GM12878 (cell line): ENCODE measurements around the gene IQCF2. TPM values are rescaled to one million over a fixed set of nuclear protein-coding genes. Genes with fewer than 3 reads are reported as not detected.

Experiments
- ATAC-seq: fragments of 200-7000 bp; cut with Tn5 transposase; 3 replicates; pipeline ENCODE4 v1.9.1; 2020; ENCODE audit warnings: mild to moderate bottlenecking, moderate library complexity
- BruUV-seq: library from RNA; stranded (reverse); fragments of 400-500 nt; replicated peaks from 2 replicates; lab custom pipeline; 2021; lab: Mats Ljungman, UMichigan
- CTCF ChIA-PET: fragments of 300-600 bp; sonication (Branson Sonifier 250); formaldehyde crosslinking; extraction: SDS; loops from one replicate; lab custom pipeline; 2021; ENCODE audit warnings: inconsistent platforms; lab: Yijun Ruan, JAX
- POLR2A ChIA-PET: fragments of 350-600 bp; formaldehyde crosslinking; extraction: SDS; loops from one replicate; lab custom pipeline; 2021; ENCODE audit warnings: inconsistent platforms; lab: Charles Lee
- RAD21 ChIA-PET: fragments of 300-600 bp; sonication (Branson Sonifier 250); formaldehyde crosslinking; loops from one replicate; lab custom pipeline; 2023; ENCODE audit warnings: antibody characterized with exemption; ENCODE audit not compliant: unreplicated experiment; lab: Charles Lee
- SMC1A ChIA-PET: fragments of 300-600 bp; sonication (Branson Sonifier 250); formaldehyde crosslinking; loops from one replicate; lab custom pipeline; 2023; ENCODE audit not compliant: unreplicated experiment, uncharacterized antibody; lab: Charles Lee
- DNase-seq: peaks from one replicate; pipeline ENCODE4 v3.0.0-alpha.2; 2011; ENCODE audit warnings: low read depth, low spot score
- FAIRE-seq: peaks from 3 replicates; lab custom pipeline; 2011; peaks lifted over from hg19 to GRCh38; lab: Jason Lieb, UNC
- H2AFZ ChIP-seq: 2 replicates; pipeline ENCODE4 v1.6.0; 2011; ENCODE audit warnings: low read depth, low read length, control low read depth; ENCODE audit not compliant: control insufficient read depth
- H3K27ac ChIP-seq: 2 replicates; pipeline ENCODE4 v1.5.1; 2011; ENCODE audit warnings: control low read depth; ENCODE audit not compliant: control insufficient read depth, insufficient read depth
- H3K27me3 ChIP-seq, 2 experiments: replicated peaks in 1 of 2; 2 replicates each; pipeline versions ENCODE4 v1.6.0 to v1.6.1; 2011; ENCODE audit warnings: low read length in 1 of 2; ENCODE audit not compliant: control insufficient read depth in 2 of 2, insufficient read depth in 2 of 2
- H3K36me3 ChIP-seq, 2 experiments: 2 replicates each; pipeline ENCODE4 v1.5.1; 2011; ENCODE audit warnings: low read length in 1 of 2; ENCODE audit not compliant: control insufficient read depth in 2 of 2, insufficient read depth in 2 of 2
- H3K4me1 ChIP-seq: 2 replicates; pipeline ENCODE4 v1.6.1; 2011; ENCODE audit warnings: mild to moderate bottlenecking, low read length, moderate library complexity, mixed read lengths; ENCODE audit not compliant: control insufficient read depth, insufficient read depth
- H3K4me2 ChIP-seq: 2 replicates; pipeline ENCODE4 v1.6.0; 2011; ENCODE audit warnings: control low read depth; ENCODE audit not compliant: control insufficient read depth, insufficient read depth
- H3K4me3 ChIP-seq: fragments of 200-600 bp; sonication (generic); 2 replicates; pipeline ENCODE4 v1.5.1; 2016
- H3K79me2 ChIP-seq: 2 replicates; pipeline ENCODE4 v1.6.0; 2011; ENCODE audit warnings: low read length; ENCODE audit not compliant: control insufficient read depth, insufficient read depth
- H3K9ac ChIP-seq: 2 replicates; pipeline ENCODE4 v1.8.0; 2011; ENCODE audit warnings: low read length, control low read depth, mixed read lengths; ENCODE audit not compliant: control insufficient read depth, insufficient read depth
- H3K9me3 ChIP-seq: replicated peaks from 3 replicates; pipeline ENCODE4 v1.5.1; 2011; ENCODE audit warnings: mild to moderate bottlenecking, low read length; ENCODE audit not compliant: control insufficient read depth, insufficient read depth
- H4K20me1 ChIP-seq: 2 replicates; pipeline ENCODE4 v1.6.0; 2011; ENCODE audit not compliant: control insufficient read depth, insufficient read depth
- CBFB ChIP-seq: IDR thresholded peaks from 2 replicates; pipeline ENCODE4 v1.6.1; 2016; ENCODE audit warnings: antibody characterized with exemption, low read depth
- CREM ChIP-seq: IDR thresholded peaks from 2 replicates; pipeline ENCODE4 v1.6.1; 2014; ENCODE audit warnings: antibody characterized with exemption, low read depth
- HDGF ChIP-seq: fragments of 450-650 bp; IDR thresholded peaks from 2 replicates; pipeline ENCODE4 v1.6.1; 2016; ENCODE audit warnings: antibody characterized with exemption
- IKZF2 ChIP-seq, 2 experiments: fragments of 450-650 bp; IDR thresholded peaks; 2 replicates each; pipeline ENCODE4 v1.6.1; 2017; ENCODE audit warnings: mild to moderate bottlenecking in 2 of 2, moderate library complexity in 2 of 2
- IRF4 ChIP-seq: IDR thresholded peaks from 2 replicates; pipeline ENCODE4 v1.6.1; 2011; ENCODE audit warnings: low read depth, low read length
- PML ChIP-seq: IDR thresholded peaks from 2 replicates; pipeline ENCODE4 v1.6.1; 2012; ENCODE audit warnings: low read length, inconsistent platforms
- RAD51 ChIP-seq: fragments of 450-650 bp; IDR thresholded peaks from 2 replicates; pipeline ENCODE4 v1.6.1; 2016; ENCODE audit warnings: moderate library complexity, mild to moderate bottlenecking, inconsistent platforms
- SMAD1 ChIP-seq: fragments of 450-650 bp; IDR thresholded peaks from 2 replicates; pipeline ENCODE4 v1.6.1; 2018; ENCODE audit warnings: mild to moderate bottlenecking, low read depth; ENCODE audit not compliant: partially characterized antibody
- SUPT20H ChIP-seq: IDR thresholded peaks from 2 replicates; pipeline ENCODE4 v1.6.1; 2011; ENCODE audit warnings: low read depth, mild to moderate bottlenecking, low read length, moderate library complexity, borderline replicate concordance; ENCODE audit not compliant: control insufficient read depth
- TARDBP ChIP-seq: IDR thresholded peaks from 2 replicates; pipeline ENCODE4 v1.6.1; 2016; ENCODE audit warnings: borderline replicate concordance
- TCF12 ChIP-seq: IDR thresholded peaks from 2 replicates; pipeline ENCODE4 v1.6.1; 2011; ENCODE audit warnings: low read depth, mild to moderate bottlenecking, low read length
- ZBED1 ChIP-seq: IDR thresholded peaks from 2 replicates; pipeline ENCODE4 v1.6.1; 2016; ENCODE audit warnings: borderline replicate concordance
- WGBS: methylation state at CpG from one replicate; pipeline ENCODE4 v1.1.6; 2016; ENCODE audit warnings: low lambda C conversion rate; ENCODE audit not compliant: insufficient replicate concordance, insufficient coverage; ENCODE audit errors: missing lambda C conversion rate; 5-methylcytosine and 5-hydroxymethylcytosine counted together
- in situ Hi-C: fragments of 300-500 bp; cut with MboI; formaldehyde crosslinking; loops from 9 replicates; pipeline ENCODE4 v1.14.3; 2018; ENCODE audit warnings: mixed read lengths
- intact Hi-C: fragments of 100-400 bp; cut with micrococcal nuclease; formaldehyde crosslinking; loops from one replicate; pipeline ENCODE4 v1.14.2; 2022; ENCODE audit not compliant: unreplicated experiment
- polyA plus RNA-seq, 11 experiments: library from polyadenylated mRNA; depleted of rRNA in 4 of 11; unstranded in 6 of 11; stranded (reverse) in 5 of 11; fragments of >200 nt; fragmentation: Nextera tagmentation in 4 of 11; fragmentation: Illumina TruSeq in 1 of 11; extraction: Ambion mirVana in 4 of 11; extraction: Trizol in 1 of 11; gene quantifications; 1 replicate in 1 of 11; 2 replicates in 10 of 11; pipeline versions ENCODE4 v1.2.1 to v1.2.3, GENCODE V29; 2011 to 2016; ENCODE audit warnings: inconsistent platforms in 2 of 11, missing spikeins in 2 of 11, low read depth in 1 of 11
- total RNA-seq, 4 experiments: library from RNA; depleted of rRNA in 3 of 4; stranded (reverse); fragments of >200 nt in 3 of 4; fragmentation: Illumina TruSeq in 1 of 4; extraction: Trizol in 1 of 4; gene quantifications; 2 replicates each; pipeline versions ENCODE4 v1.2.1 to v1.2.3, GENCODE V29; 2013 to 2021
- TF ChIP-seq, protein P1 (sequence below): fragments of 450-650 bp; IDR thresholded peaks from 2 replicates; pipeline ENCODE4 v1.6.1; 2017; ENCODE audit warnings: mild to moderate bottlenecking, moderate library complexity
- TF ChIP-seq, protein P2 (sequence below): IDR thresholded peaks from 2 replicates; pipeline ENCODE4 v1.6.1; 2012; ENCODE audit warnings: mild to moderate bottlenecking, low read depth, low read length
- TF ChIP-seq, protein P3 (sequence below): fragments of 450-650 bp; IDR thresholded peaks from 2 replicates; pipeline ENCODE4 v1.6.1; 2014; ENCODE audit warnings: mild to moderate bottlenecking

Gene IQCF2
- total and polyA plus RNA-seq, 10 of the 15 experiments (the other 5 are each of a cell fraction or from before 2014, with no cell fraction given) = not detected

DNA sequence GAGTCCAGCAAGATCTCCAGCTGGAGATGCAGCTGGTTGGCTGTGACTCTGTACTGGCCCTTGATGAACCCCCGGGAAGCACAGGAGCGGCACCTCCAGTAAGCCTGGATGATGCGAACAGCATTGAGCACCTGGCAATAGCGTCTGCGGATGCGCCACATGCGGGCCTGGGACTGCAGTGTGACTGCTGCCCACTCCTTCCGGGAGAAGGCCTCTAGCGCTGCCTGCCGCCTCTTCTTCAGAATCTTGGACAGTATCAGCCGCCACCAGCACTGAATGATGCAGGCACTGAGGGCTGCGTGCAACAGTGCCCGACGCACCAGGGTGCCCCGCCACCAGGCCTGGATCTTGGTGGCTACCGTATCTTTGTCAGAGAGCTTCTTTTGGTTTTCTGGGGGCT is 33.5 kb downstream of the IQCF2 start (continued):
- TF ChIP-seq, protein P1, sequence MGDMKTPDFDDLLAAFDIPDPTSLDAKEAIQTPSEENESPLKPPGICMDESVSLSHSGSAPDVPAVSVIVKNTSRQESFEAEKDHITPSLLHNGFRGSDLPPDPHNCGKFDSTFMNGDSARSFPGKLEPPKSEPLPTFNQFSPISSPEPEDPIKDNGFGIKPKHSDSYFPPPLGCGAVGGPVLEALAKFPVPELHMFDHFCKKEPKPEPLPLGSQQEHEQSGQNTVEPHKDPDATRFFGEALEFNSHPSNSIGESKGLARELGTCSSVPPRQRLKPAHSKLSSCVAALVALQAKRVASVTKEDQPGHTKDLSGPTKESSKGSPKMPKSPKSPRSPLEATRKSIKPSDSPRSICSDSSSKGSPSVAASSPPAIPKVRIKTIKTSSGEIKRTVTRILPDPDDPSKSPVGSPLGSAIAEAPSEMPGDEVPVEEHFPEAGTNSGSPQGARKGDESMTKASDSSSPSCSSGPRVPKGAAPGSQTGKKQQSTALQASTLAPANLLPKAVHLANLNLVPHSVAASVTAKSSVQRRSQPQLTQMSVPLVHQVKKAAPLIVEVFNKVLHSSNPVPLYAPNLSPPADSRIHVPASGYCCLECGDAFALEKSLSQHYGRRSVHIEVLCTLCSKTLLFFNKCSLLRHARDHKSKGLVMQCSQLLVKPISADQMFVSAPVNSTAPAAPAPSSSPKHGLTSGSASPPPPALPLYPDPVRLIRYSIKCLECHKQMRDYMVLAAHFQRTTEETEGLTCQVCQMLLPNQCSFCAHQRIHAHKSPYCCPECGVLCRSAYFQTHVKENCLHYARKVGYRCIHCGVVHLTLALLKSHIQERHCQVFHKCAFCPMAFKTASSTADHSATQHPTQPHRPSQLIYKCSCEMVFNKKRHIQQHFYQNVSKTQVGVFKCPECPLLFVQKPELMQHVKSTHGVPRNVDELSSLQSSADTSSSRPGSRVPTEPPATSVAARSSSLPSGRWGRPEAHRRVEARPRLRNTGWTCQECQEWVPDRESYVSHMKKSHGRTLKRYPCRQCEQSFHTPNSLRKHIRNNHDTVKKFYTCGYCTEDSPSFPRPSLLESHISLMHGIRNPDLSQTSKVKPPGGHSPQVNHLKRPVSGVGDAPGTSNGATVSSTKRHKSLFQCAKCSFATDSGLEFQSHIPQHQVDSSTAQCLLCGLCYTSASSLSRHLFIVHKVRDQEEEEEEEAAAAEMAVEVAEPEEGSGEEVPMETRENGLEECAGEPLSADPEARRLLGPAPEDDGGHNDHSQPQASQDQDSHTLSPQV = no peak

DNA sequence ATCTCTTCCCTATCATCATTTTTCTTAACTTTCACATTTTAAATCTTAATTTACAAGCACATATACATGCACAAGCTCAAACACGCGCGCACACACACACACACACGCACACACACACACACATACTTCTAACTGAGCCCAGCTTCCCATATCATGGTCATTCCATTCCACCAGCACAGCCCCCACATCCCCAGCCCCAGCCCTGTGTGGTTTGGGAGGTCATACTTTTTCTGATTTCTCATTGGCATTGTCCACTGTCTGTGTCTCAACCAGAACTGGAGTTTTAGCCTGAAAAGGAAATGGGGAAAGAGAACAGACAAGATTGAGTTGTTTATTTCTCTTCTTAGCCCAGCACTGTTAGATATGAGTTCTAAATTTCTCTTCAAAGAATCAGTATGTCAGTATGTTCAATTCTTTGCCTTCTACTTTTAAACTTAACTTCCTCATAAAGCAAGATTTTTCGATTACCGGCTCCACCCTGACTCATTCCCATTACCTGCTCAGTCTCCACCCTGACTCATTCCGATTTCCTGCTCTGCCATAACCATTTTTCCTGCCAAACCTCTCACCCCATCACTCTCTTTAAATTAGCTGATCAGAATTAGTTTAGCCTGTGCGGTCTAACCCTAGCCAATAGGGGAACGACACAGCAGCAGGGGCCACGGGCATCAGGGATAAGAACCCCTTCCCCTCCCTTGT is 35.3 kb downstream of the IQCF2 start:
- BruUV-seq = no TSS peak
- FAIRE-seq (no peak), DNase-seq (no peak), ATAC-seq (no peak)
- Histone ChIP-seq H3K4me1 (no peaks in the 10 kb centered on the region), H3K27me3 (no peaks in the 10 kb centered on the region; a peak in 1 of 4 replicates), H3K9me3 (no peaks in the 10 kb centered on the region), H3K79me2 (no peaks in the 10 kb centered on the region), H2AFZ (no peak overlapping the region), H3K4me3 (no peak overlapping the region), H4K20me1 (no peaks in the 10 kb centered on the region), H3K9ac (no peak overlapping the region), H3K27ac (no peak overlapping the region), H3K4me2 (no peak overlapping the region), H3K36me3 (no peaks in the 10 kb centered on the region)
- WGBS = 44% methylated on average over 10 of the region's 10 CpGs
- intact Hi-C loops = no loop called here
- ChIA-PET SMC1A (no interaction called here), POLR2A (interaction anchor here (0.6 kb wide), 1 partner anchor 318 kb away, joined by 7 read pairs; no protein-coding TSS in a partner anchor), CTCF (no interaction called here), RAD21 (no interaction called here)
- in situ Hi-C loops = no loop called here
- no peak for TF ChIP-seq CREM
- TF ChIP-seq, protein P2, sequence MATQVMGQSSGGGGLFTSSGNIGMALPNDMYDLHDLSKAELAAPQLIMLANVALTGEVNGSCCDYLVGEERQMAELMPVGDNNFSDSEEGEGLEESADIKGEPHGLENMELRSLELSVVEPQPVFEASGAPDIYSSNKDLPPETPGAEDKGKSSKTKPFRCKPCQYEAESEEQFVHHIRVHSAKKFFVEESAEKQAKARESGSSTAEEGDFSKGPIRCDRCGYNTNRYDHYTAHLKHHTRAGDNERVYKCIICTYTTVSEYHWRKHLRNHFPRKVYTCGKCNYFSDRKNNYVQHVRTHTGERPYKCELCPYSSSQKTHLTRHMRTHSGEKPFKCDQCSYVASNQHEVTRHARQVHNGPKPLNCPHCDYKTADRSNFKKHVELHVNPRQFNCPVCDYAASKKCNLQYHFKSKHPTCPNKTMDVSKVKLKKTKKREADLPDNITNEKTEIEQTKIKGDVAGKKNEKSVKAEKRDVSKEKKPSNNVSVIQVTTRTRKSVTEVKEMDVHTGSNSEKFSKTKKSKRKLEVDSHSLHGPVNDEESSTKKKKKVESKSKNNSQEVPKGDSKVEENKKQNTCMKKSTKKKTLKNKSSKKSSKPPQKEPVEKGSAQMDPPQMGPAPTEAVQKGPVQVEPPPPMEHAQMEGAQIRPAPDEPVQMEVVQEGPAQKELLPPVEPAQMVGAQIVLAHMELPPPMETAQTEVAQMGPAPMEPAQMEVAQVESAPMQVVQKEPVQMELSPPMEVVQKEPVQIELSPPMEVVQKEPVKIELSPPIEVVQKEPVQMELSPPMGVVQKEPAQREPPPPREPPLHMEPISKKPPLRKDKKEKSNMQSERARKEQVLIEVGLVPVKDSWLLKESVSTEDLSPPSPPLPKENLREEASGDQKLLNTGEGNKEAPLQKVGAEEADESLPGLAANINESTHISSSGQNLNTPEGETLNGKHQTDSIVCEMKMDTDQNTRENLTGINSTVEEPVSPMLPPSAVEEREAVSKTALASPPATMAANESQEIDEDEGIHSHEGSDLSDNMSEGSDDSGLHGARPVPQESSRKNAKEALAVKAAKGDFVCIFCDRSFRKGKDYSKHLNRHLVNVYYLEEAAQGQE = no peak
- no peak for TF ChIP-seq PML
- no peak for TF ChIP-seq TCF12
- TF ChIP-seq IRF4 = no peak
- no peak for TF ChIP-seq IKZF2 (IDR thresholded peaks at IDR 0.05)
- TF ChIP-seq TARDBP = no peak
- TF ChIP-seq SMAD1 = no peak
- TF ChIP-seq, protein P3, sequence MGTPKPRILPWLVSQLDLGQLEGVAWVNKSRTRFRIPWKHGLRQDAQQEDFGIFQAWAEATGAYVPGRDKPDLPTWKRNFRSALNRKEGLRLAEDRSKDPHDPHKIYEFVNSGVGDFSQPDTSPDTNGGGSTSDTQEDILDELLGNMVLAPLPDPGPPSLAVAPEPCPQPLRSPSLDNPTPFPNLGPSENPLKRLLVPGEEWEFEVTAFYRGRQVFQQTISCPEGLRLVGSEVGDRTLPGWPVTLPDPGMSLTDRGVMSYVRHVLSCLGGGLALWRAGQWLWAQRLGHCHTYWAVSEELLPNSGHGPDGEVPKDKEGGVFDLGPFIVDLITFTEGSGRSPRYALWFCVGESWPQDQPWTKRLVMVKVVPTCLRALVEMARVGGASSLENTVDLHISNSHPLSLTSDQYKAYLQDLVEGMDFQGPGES = no peak
- no peak for TF ChIP-seq SUPT20H
- no peak for TF ChIP-seq CBFB
- no peak for TF ChIP-seq RAD51
- TF ChIP-seq HDGF = no peak
- no peak for TF ChIP-seq ZBED1
